HG03097 (cell line): Measurements from ENCODE around the gene RFX1.
"Not testable (repeated sequence)": the region's sequence is repeated elsewhere in the genome, so short reads cannot be mapped to it uniquely, and the experiment has no call there.

Source experiments
- ATAC-seq: cut with Tn5 transposase; IDR thresholded peaks from one replicate; pipeline ENCODE4 v1.9.1; 2021; ENCODE audit not compliant: unreplicated experiment, low FRiP score

The RFX1 gene

GRCh38 chr19:14027856-14028450 lies 21.8 kb upstream of the RFX1 start, which contains the start of gene RLN3:
Gene RLN3 (plus strand): TSS chr19:14028148. CDS start chr19:14028205, 57 bp downstream.
- ATAC-seq: no peak

- ATAC-seq: not testable (repeated sequence)
Measured at GRCh38 chr19:14026652-14027192, 20.6 kb upstream of the RFX1 start.

GRCh38 chr19:14023404-14024235 lies 17.5 kb upstream of the RFX1 start:
- no peak for ATAC-seq

GRCh38 chr19:14022469-14022868 lies 16.3 kb upstream of the RFX1 start:
- no peak for ATAC-seq

GRCh38 chr19:14021474-14021873 lies 15.4 kb upstream of the RFX1 start:
- ATAC-seq: no peak

- ATAC-seq: not testable (repeated sequence)
Measured at GRCh38 chr19:14019739-14020138, 13.6 kb upstream of the RFX1 start.

GRCh38 chr19:14019100-14019499 lies 13.0 kb upstream of the RFX1 start:
- no peak for ATAC-seq

GRCh38 chr19:14015524-14016035 lies 9.5 kb upstream of the RFX1 start:
- ATAC-seq: peak; percentile 80

GRCh38 chr19:14012378-14012915 lies 6.3 kb upstream of the RFX1 start:
- no peak for ATAC-seq

- peak; percentile 35 for ATAC-seq
Measured at GRCh38 chr19:14006766-14007562, 844 bp upstream of the RFX1 start.

GRCh38 chr19:14005349-14006084 lies 603 bp downstream of the RFX1 start:
- peak; percentile 26 for ATAC-seq

GRCh38 chr19:14004619-14005348 lies 1.3 kb downstream of the RFX1 start:
- no peak for ATAC-seq

GRCh38 chr19:14003251-14004055 lies 2.7 kb downstream of the RFX1 start:
- no peak for ATAC-seq

- no peak for ATAC-seq
Measured at GRCh38 chr19:14002571-14003250, 3.4 kb downstream of the RFX1 start.

- ATAC-seq: no peak
Measured at GRCh38 chr19:14000691-14001375, 5.3 kb downstream of the RFX1 start.

GRCh38 chr19:13999085-13999484 lies 7.0 kb downstream of the RFX1 start:
- ATAC-seq: no peak

GRCh38 chr19:13998426-13998825 lies 7.7 kb downstream of the RFX1 start:
- ATAC-seq: no peak
